HFF-Myc (cell line): Measurements from ENCODE around the gene PLA2G2D.
A peak's percentile ranks its signal among the peaks of the same experiment; 100 is the strongest.

Source experiments
- DNase-seq: peaks from one replicate; pipeline ENCODE4 v3.0.0-alpha.2; 2011; ENCODE audit warnings: low read depth; ENCODE audit errors: extremely low read depth
- H3K4me3 ChIP-seq: replicated peaks from 2 replicates; pipeline ENCODE4 v1.5.1; 2011; ENCODE audit warnings: low read depth, mild to moderate bottlenecking, control low read depth, low read length
- CTCF ChIP-seq: IDR thresholded peaks from 2 replicates; pipeline ENCODE4 v1.5.1; 2012; ENCODE audit warnings: mild to moderate bottlenecking, low read depth, low read length, control low read depth; ENCODE audit errors: missing control alignments

The PLA2G2D gene

GRCh38 chr1:20100632-20101355 is 18.5 kb downstream of the PLA2G2D start:
- TF ChIP-seq CTCF, result peak; percentile 58
- DNase-seq, result no peak
- H3K4me3 ChIP-seq, result no peak overlapping the region

- no peak for TF ChIP-seq CTCF
- DNase-seq, result no peak
- no peak overlapping the region for H3K4me3 ChIP-seq
These were observed 19.8 kb downstream of the PLA2G2D start for GRCh38 chr1:20099533-20099932.

- H3K4me3 ChIP-seq, result no peak overlapping the region
- no peak for TF ChIP-seq CTCF
- DNase-seq, result no peak
These were observed 22.4 kb downstream of the PLA2G2D start for GRCh38 chr1:20096840-20097447.

- H3K4me3 ChIP-seq, result no peak overlapping the region
- DNase-seq, result no peak
- no peak for TF ChIP-seq CTCF
These were observed 23.5 kb downstream of the PLA2G2D start for GRCh38 chr1:20095564-20096434.

GRCh38 chr1:20093940-20094391 is 25.4 kb downstream of the PLA2G2D start:
- DNase-seq, result no peak
- no peak for TF ChIP-seq CTCF
- H3K4me3 ChIP-seq, result no peak overlapping the region

GRCh38 chr1:20093303-20093702 is 26.0 kb downstream of the PLA2G2D start:
- H3K4me3 ChIP-seq, result no peak overlapping the region
- DNase-seq, result no peak
- no peak for TF ChIP-seq CTCF
